Neural cell (in vitro differentiated cells): ENCODE data around the gene PCDHAC2. TPM values are rescaled to one million over a fixed set of nuclear protein-coding genes. Genes with fewer than 3 reads are reported as not detected.

Experiments used
- H2AFZ ChIP-seq: fragments of 200-600, 300-800 bp; sonication (generic), shearing (Covaris generic); 2 replicates; pipeline ENCODE4 v1.6.0; 2014; ENCODE audit warnings: low read depth, mild to moderate bottlenecking, antibody characterized with exemption, low read length, moderate library complexity
- H3F3A ChIP-seq: fragments of 200-600 bp; shearing (Covaris generic); 2 replicates; pipeline ENCODE4 v1.6.1; 2016; ENCODE audit warnings: mild to moderate bottlenecking, moderate library complexity, mixed read lengths, antibody characterized with exemption, low read length; ENCODE audit not compliant: insufficient read depth, poor library complexity, severe bottlenecking
- H3K27ac ChIP-seq: fragments of 200-600, 300-800 bp; sonication (generic), shearing (Covaris generic); 2 replicates; pipeline ENCODE4 v1.5.1; 2014; ENCODE audit warnings: mild to moderate bottlenecking, low read length, moderate library complexity
- H3K27me3 ChIP-seq: fragments of 300-800, 200-600 bp; sonication (generic), shearing (Covaris generic); 2 replicates; pipeline ENCODE4 v1.6.0; 2014; ENCODE audit warnings: mild to moderate bottlenecking, low read depth, low read length, moderate library complexity; ENCODE audit not compliant: insufficient read depth
- H3K36me3 ChIP-seq: fragments of 300-800, 200-600 bp; sonication (generic), shearing (Covaris generic); 2 replicates; pipeline ENCODE4 v1.5.1; 2014; ENCODE audit warnings: mild to moderate bottlenecking, antibody characterized with exemption, low read length, moderate library complexity; ENCODE audit not compliant: insufficient read depth
- H3K4me2 ChIP-seq: fragments of 300-800, 200-600 bp; sonication (generic), shearing (Covaris generic); 2 replicates; pipeline ENCODE4 v1.6.0; 2014; ENCODE audit warnings: mild to moderate bottlenecking, low read length
- H3K4me3 ChIP-seq: fragments of 300-800, 200-600 bp; sonication (generic), shearing (Covaris generic); 2 replicates; pipeline ENCODE4 v1.5.1; 2014; ENCODE audit warnings: mild to moderate bottlenecking, low read length, moderate library complexity
- H3K79me2 ChIP-seq: fragments of 200-600 bp; shearing (Covaris generic); replicated peaks from 2 replicates; pipeline ENCODE4 v1.6.0; 2014; ENCODE audit warnings: mild to moderate bottlenecking, low read length, moderate library complexity; ENCODE audit not compliant: insufficient read depth
- H3K9ac ChIP-seq: fragments of 300-800, 200-600 bp; sonication (generic), shearing (Covaris generic); 2 replicates; pipeline ENCODE4 v1.6.1; 2016; ENCODE audit warnings: mild to moderate bottlenecking, low read length, mixed read lengths
- H3K9me2 ChIP-seq: fragments of 200-600 bp; shearing (Covaris generic); 2 replicates; pipeline ENCODE4 v1.6.1; 2016; ENCODE audit warnings: mild to moderate bottlenecking, low read length, mixed read lengths; ENCODE audit not compliant: insufficient read depth
- H3K9me3 ChIP-seq: fragments of 200-600, 300-800 bp; sonication (generic), shearing (Covaris generic); 2 replicates; pipeline ENCODE4 v1.6.1; 2016; ENCODE audit warnings: mild to moderate bottlenecking, mixed run types, low read length, moderate library complexity, mixed read lengths
- H4K20me1 ChIP-seq: fragments of 200-600 bp; shearing (Covaris generic); 2 replicates; pipeline ENCODE4 v1.6.1; 2016; ENCODE audit warnings: mild to moderate bottlenecking, mixed run types; ENCODE audit not compliant: insufficient read depth
- EP300 ChIP-seq: fragments of 450-650 bp; conservative IDR thresholded peaks from 2 replicates; pipeline ENCODE4 v1.6.1; 2014; ENCODE audit warnings: antibody characterized with exemption, mild to moderate bottlenecking, moderate library complexity; ENCODE audit not compliant: poor library complexity, severe bottlenecking
- EZH2 ChIP-seq: fragments of 200-600, 300-800 bp; shearing (Covaris generic), sonication (generic); IDR thresholded peaks from 2 replicates; pipeline ENCODE4 v1.6.1; 2014; ENCODE audit warnings: antibody characterized with exemption, low read length, borderline replicate concordance, mild to moderate bottlenecking; ENCODE audit not compliant: insufficient read depth, poor library complexity, severe bottlenecking
- MXI1 ChIP-seq: fragments of 450-650 bp; conservative IDR thresholded peaks from 2 replicates; pipeline ENCODE4 v1.6.1; 2014; ENCODE audit warnings: antibody characterized with exemption, mild to moderate bottlenecking; ENCODE audit not compliant: poor library complexity, severe bottlenecking
- POLR2AphosphoS5 ChIP-seq: IDR thresholded peaks from 2 replicates; pipeline ENCODE4 v1.6.1; 2012
- RAD21 ChIP-seq: fragments of 450-650 bp; conservative IDR thresholded peaks from 2 replicates; pipeline ENCODE4 v1.6.1; 2014; ENCODE audit warnings: antibody characterized with exemption, mild to moderate bottlenecking, moderate library complexity
- SMC3 ChIP-seq: fragments of 450-650 bp; conservative IDR thresholded peaks from 2 replicates; pipeline ENCODE4 v1.6.1; 2014; ENCODE audit warnings: antibody characterized with exemption, mild to moderate bottlenecking, moderate library complexity; ENCODE audit not compliant: poor library complexity
- TAF1 ChIP-seq: IDR thresholded peaks from 2 replicates; pipeline ENCODE4 v1.6.1; 2012; ENCODE audit warnings: low read depth
- polyA plus RNA-seq: library from polyadenylated mRNA; depleted of rRNA; stranded (reverse); fragments of >200 nt; gene quantifications from 2 replicates; pipeline ENCODE4 v1.2.3, GENCODE V29; 2014
- TF ChIP-seq, protein P1 (sequence below): fragments of 450-650 bp; IDR thresholded peaks from 2 replicates; pipeline ENCODE4 v1.5.1; 2014; ENCODE audit warnings: antibody characterized with exemption, mild to moderate bottlenecking, moderate library complexity; ENCODE audit not compliant: poor library complexity, severe bottlenecking
- TF ChIP-seq, protein P2 (sequence below): IDR thresholded peaks from 2 replicates; pipeline ENCODE4 v1.6.1; 2012; ENCODE audit warnings: borderline replicate concordance

The PCDHAC2 gene
- polyA plus RNA-seq, 1 donor from 2014 or later: 7.6 TPM

DNA sequence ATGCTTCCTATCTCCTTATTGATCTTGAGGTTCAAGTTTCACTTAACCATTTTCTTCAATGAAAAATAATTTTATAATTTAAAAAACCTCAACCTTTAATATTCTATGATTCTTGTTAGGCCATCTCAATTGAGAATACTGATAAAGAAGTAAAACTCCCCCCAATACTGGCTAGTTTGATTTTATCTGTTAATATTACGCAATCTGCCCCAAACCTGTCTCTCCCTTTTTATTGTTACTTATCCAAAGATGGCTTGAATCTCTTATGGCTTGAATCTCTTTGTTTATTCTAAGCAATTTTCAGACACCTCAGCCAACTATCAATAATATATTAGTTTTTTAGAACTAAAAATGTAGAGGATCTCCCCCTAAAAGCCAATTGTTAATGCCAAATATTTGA lies 4.1 kb upstream of the PCDHAC2 start:
- no peaks in the 10 kb centered on the region for H3K36me3 ChIP-seq
- no peaks in the 10 kb centered on the region for H3K27me3 ChIP-seq
- H3K4me3 ChIP-seq: no peak overlapping the region
- no peaks in the 10 kb centered on the region for H3K9me3 ChIP-seq
- no peak overlapping the region for H3K9ac ChIP-seq
- H3K4me2 ChIP-seq: no peak overlapping the region
- H3K9me2 ChIP-seq: no peaks in the 10 kb centered on the region
- TF ChIP-seq SMC3 (no peak), MXI1 (no peak), EZH2 (no peak), RAD21 (no peak), EP300 (no peak), TAF1 (no peak), POLR2AphosphoS5 (no peak)
- TF ChIP-seq, protein P1, sequence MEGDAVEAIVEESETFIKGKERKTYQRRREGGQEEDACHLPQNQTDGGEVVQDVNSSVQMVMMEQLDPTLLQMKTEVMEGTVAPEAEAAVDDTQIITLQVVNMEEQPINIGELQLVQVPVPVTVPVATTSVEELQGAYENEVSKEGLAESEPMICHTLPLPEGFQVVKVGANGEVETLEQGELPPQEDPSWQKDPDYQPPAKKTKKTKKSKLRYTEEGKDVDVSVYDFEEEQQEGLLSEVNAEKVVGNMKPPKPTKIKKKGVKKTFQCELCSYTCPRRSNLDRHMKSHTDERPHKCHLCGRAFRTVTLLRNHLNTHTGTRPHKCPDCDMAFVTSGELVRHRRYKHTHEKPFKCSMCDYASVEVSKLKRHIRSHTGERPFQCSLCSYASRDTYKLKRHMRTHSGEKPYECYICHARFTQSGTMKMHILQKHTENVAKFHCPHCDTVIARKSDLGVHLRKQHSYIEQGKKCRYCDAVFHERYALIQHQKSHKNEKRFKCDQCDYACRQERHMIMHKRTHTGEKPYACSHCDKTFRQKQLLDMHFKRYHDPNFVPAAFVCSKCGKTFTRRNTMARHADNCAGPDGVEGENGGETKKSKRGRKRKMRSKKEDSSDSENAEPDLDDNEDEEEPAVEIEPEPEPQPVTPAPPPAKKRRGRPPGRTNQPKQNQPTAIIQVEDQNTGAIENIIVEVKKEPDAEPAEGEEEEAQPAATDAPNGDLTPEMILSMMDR: no peak
- TF ChIP-seq, protein P2, sequence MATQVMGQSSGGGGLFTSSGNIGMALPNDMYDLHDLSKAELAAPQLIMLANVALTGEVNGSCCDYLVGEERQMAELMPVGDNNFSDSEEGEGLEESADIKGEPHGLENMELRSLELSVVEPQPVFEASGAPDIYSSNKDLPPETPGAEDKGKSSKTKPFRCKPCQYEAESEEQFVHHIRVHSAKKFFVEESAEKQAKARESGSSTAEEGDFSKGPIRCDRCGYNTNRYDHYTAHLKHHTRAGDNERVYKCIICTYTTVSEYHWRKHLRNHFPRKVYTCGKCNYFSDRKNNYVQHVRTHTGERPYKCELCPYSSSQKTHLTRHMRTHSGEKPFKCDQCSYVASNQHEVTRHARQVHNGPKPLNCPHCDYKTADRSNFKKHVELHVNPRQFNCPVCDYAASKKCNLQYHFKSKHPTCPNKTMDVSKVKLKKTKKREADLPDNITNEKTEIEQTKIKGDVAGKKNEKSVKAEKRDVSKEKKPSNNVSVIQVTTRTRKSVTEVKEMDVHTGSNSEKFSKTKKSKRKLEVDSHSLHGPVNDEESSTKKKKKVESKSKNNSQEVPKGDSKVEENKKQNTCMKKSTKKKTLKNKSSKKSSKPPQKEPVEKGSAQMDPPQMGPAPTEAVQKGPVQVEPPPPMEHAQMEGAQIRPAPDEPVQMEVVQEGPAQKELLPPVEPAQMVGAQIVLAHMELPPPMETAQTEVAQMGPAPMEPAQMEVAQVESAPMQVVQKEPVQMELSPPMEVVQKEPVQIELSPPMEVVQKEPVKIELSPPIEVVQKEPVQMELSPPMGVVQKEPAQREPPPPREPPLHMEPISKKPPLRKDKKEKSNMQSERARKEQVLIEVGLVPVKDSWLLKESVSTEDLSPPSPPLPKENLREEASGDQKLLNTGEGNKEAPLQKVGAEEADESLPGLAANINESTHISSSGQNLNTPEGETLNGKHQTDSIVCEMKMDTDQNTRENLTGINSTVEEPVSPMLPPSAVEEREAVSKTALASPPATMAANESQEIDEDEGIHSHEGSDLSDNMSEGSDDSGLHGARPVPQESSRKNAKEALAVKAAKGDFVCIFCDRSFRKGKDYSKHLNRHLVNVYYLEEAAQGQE: no peak
- no peaks in the 10 kb centered on the region for H3F3A ChIP-seq
- peaks cover 50% of the 10 kb centered on the region for H3K79me2 ChIP-seq
- no peak overlapping the region for H2AFZ ChIP-seq
- H4K20me1 ChIP-seq: no peaks in the 10 kb centered on the region
- no peak overlapping the region for H3K27ac ChIP-seq

DNA sequence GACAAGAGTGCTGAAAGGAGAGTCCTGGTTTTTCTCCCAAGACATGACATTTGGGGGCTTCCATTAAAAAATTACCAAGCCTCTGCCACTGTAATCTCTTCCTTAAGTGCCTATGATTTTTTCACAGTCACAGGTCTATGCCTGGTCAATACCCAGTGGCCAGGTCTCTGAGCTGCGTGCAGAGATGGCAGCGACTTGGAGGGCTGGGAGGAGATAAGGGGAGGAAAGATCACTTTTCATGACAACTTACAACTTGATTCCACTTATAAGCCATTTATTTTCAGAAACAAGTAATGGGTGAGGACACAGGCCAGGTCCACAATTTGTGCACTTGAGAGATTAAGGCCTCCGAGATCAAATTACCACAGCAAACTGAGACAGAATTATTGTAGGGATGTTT lies 1.9 kb upstream of the PCDHAC2 start:
- H4K20me1 ChIP-seq: no peaks in the 10 kb centered on the region
- TF ChIP-seq EZH2: no peak
- no peak for TF ChIP-seq EP300
- TF ChIP-seq, protein P1: no peak
- no peak for TF ChIP-seq POLR2AphosphoS5
- no peak for TF ChIP-seq RAD21
- no peak for TF ChIP-seq MXI1
- no peak for TF ChIP-seq SMC3
- no peak for TF ChIP-seq TAF1
- TF ChIP-seq, protein P2: no peak
- H3K9me2 ChIP-seq: no peaks in the 10 kb centered on the region
- peaks cover 36% of the 10 kb centered on the region for H3K79me2 ChIP-seq
- no peak overlapping the region for H3K9ac ChIP-seq
- no peaks in the 10 kb centered on the region for H3K27me3 ChIP-seq
- no peak overlapping the region for H3K27ac ChIP-seq
- no peak overlapping the region for H2AFZ ChIP-seq
- no peaks in the 10 kb centered on the region for H3K36me3 ChIP-seq
- no peak overlapping the region for H3K4me2 ChIP-seq
- no peaks in the 10 kb centered on the region for H3K9me3 ChIP-seq
- no peak overlapping the region for H3K4me3 ChIP-seq
- H3F3A ChIP-seq: no peaks in the 10 kb centered on the region
